H9 (cell line): Measurements from ENCODE around the gene ZNF774. TPM values are rescaled to one million over a fixed set of nuclear protein-coding genes. Genes with fewer than 3 reads are reported as not detected.

Source experiments
- DNase-seq: peaks from one replicate; pipeline ENCODE4 v3.0.0-alpha.2; 2017
- H2AFZ ChIP-seq: one replicate; pipeline ENCODE4 v1.6.1; 2013; ENCODE audit warnings: mild to moderate bottlenecking, low read length, control low read depth, moderate library complexity
- H2AK5ac ChIP-seq: 2 replicates; pipeline ENCODE4 v1.6.1; 2013; ENCODE audit warnings: low read length, control low read depth, mixed read lengths; ENCODE audit not compliant: insufficient read length
- H2BK120ac ChIP-seq: one replicate; pipeline ENCODE4 v1.6.1; 2013; ENCODE audit warnings: low read depth, mild to moderate bottlenecking, low read length, control low read depth, inconsistent platforms; ENCODE audit not compliant: poor library complexity, severe bottlenecking
- H2BK12ac ChIP-seq: 2 replicates; pipeline ENCODE4 v1.6.1; 2013; ENCODE audit warnings: low read length, control low read depth, mixed read lengths, low read depth; ENCODE audit not compliant: insufficient read length
- H2BK15ac ChIP-seq: 2 replicates; pipeline ENCODE4 v1.6.1; 2013; ENCODE audit warnings: low read depth, low read length, control low read depth
- H2BK20ac ChIP-seq: one replicate; pipeline ENCODE4 v1.6.1; 2013; ENCODE audit warnings: low read depth, mild to moderate bottlenecking, low read length, control low read depth, inconsistent platforms; ENCODE audit not compliant: poor library complexity, severe bottlenecking
- H2BK5ac ChIP-seq: 2 replicates; pipeline ENCODE4 v1.6.1; 2013; ENCODE audit warnings: low read length, control low read depth, mixed read lengths; ENCODE audit not compliant: insufficient read length
- H3K14ac ChIP-seq: 2 replicates; pipeline ENCODE4 v1.6.1; 2013; ENCODE audit warnings: low read length, control low read depth; ENCODE audit not compliant: insufficient read depth
- H3K18ac ChIP-seq: 2 replicates; pipeline ENCODE4 v1.6.1; 2013; ENCODE audit warnings: low read depth, mild to moderate bottlenecking, mixed read lengths, low read length, control low read depth; ENCODE audit not compliant: insufficient read length
- H3K23ac ChIP-seq: 2 replicates; pipeline ENCODE4 v1.6.1; 2013; ENCODE audit warnings: low read length, control low read depth, mixed read lengths, low read depth; ENCODE audit not compliant: insufficient read length
- H3K23me2 ChIP-seq: 2 replicates; pipeline ENCODE4 v1.6.1; 2013; ENCODE audit warnings: low read depth, mild to moderate bottlenecking, mixed read lengths, low read length, control low read depth; ENCODE audit not compliant: insufficient read length, poor library complexity, severe bottlenecking
- H3K27ac ChIP-seq: 2 replicates; pipeline ENCODE4 v1.5.1; 2013; ENCODE audit warnings: low read length, control low read depth, mixed read lengths, low read depth; ENCODE audit not compliant: insufficient read length
- H3K27me3 ChIP-seq: 2 replicates; pipeline ENCODE4 v1.6.1; 2013; ENCODE audit warnings: low read length, control low read depth, inconsistent platforms; ENCODE audit not compliant: insufficient read depth
- H3K4ac ChIP-seq: 2 replicates; pipeline ENCODE4 v1.6.1; 2013; ENCODE audit warnings: low read depth, mild to moderate bottlenecking, control low read depth, inconsistent platforms, low read length, moderate library complexity
- H3K4me1 ChIP-seq: 2 replicates; pipeline ENCODE4 v1.6.1; 2013; ENCODE audit warnings: low read length, control low read depth, inconsistent platforms; ENCODE audit not compliant: insufficient read depth
- H3K4me2 ChIP-seq: 2 replicates; pipeline ENCODE4 v1.6.1; 2013; ENCODE audit warnings: low read length, control low read depth, mixed read lengths; ENCODE audit not compliant: insufficient read length, insufficient read depth
- H3K56ac ChIP-seq: 2 replicates; pipeline ENCODE4 v1.6.1; 2013; ENCODE audit warnings: low read depth, mild to moderate bottlenecking, mixed read lengths, low read length, control low read depth; ENCODE audit not compliant: insufficient read length
- H3K79me1 ChIP-seq: 2 replicates; pipeline ENCODE4 v1.6.1; 2013; ENCODE audit warnings: low read depth, mild to moderate bottlenecking, moderate library complexity, low read length, control low read depth, inconsistent platforms; ENCODE audit not compliant: insufficient read depth, poor library complexity, severe bottlenecking
- H3K79me2 ChIP-seq: 2 replicates; pipeline ENCODE4 v1.6.1; 2013; ENCODE audit warnings: low read length, control low read depth, inconsistent platforms; ENCODE audit not compliant: insufficient read depth
- H3K9ac ChIP-seq: 2 replicates; pipeline ENCODE4 v1.6.1; 2013; ENCODE audit warnings: low read length, control low read depth, mixed read lengths; ENCODE audit not compliant: insufficient read length; ENCODE audit errors: extremely low read depth
- H3K9me3 ChIP-seq: one replicate; pipeline ENCODE4 v1.6.1; 2013; ENCODE audit warnings: low read depth, low read length, inconsistent platforms; ENCODE audit not compliant: control insufficient read depth
- H3T11ph ChIP-seq: one replicate; pipeline ENCODE4 v1.6.1; 2013; ENCODE audit warnings: mild to moderate bottlenecking, low read length, control low read depth, inconsistent platforms
- H4K20me1 ChIP-seq: one replicate; pipeline ENCODE4 v1.6.1; 2013; ENCODE audit not compliant: control insufficient read depth, insufficient read length, insufficient read depth
- H4K5ac ChIP-seq: 2 replicates; pipeline ENCODE4 v1.6.1; 2013; ENCODE audit warnings: low read depth, mild to moderate bottlenecking, mixed read lengths, low read length, control low read depth; ENCODE audit not compliant: insufficient read length
- H4K8ac ChIP-seq: replicated peaks from 2 replicates; pipeline ENCODE4 v1.6.1; 2013; ENCODE audit warnings: low read length, control low read depth, mixed read lengths, low read depth; ENCODE audit not compliant: insufficient read length
- H4K91ac ChIP-seq: 2 replicates; pipeline ENCODE4 v1.6.1; 2013; ENCODE audit warnings: low read depth, mild to moderate bottlenecking, moderate library complexity, mixed read lengths, low read length, control low read depth; ENCODE audit not compliant: insufficient read length
- H3K27ac Mint-ChIP-seq, 3 experiments: 2 replicates in 2 of 3; 3 replicates in 1 of 3; pipeline ENCODE4 v1.8.0; 2020 to 2021; ENCODE audit warnings: mixed read lengths in 3 of 3, mild to moderate bottlenecking in 1 of 3, moderate library complexity in 1 of 3
- H3K27me3 Mint-ChIP-seq: 2 replicates; pipeline ENCODE4 v1.8.0; 2021; ENCODE audit warnings: low read depth, mild to moderate bottlenecking, moderate library complexity, mixed read lengths
- H3K36me3 Mint-ChIP-seq, 3 experiments: 2 replicates in 2 of 3; 3 replicates in 1 of 3; pipeline ENCODE4 v1.8.0; 2020 to 2021; ENCODE audit warnings: low read depth in 3 of 3, mixed read lengths in 3 of 3; ENCODE audit not compliant: insufficient read depth in 1 of 3
- H3K4me1 Mint-ChIP-seq, 2 experiments: 2 replicates each; pipeline ENCODE4 v1.8.0; 2020; ENCODE audit warnings: mixed read lengths in 2 of 2
- H3K4me3 Mint-ChIP-seq, 2 experiments: 2 replicates in 1 of 2; 3 replicates in 1 of 2; pipeline ENCODE4 v1.8.0; 2020 to 2021; ENCODE audit warnings: mild to moderate bottlenecking in 2 of 2, mixed read lengths in 2 of 2, moderate library complexity in 1 of 2
- H3K9me3 Mint-ChIP-seq, 2 experiments: 2 replicates in 1 of 2; 3 replicates in 1 of 2; pipeline ENCODE4 v1.8.0; 2020; ENCODE audit warnings: mild to moderate bottlenecking in 2 of 2, mixed read lengths in 2 of 2, moderate library complexity in 1 of 2
- CTCF ChIP-seq: fragments of 200-600 bp; sonication (generic); conservative IDR thresholded peaks from 3 replicates; pipeline ENCODE4 v1.8.0; 2021; ENCODE audit warnings: antibody characterized with exemption, mild to moderate bottlenecking
- WGBS: extraction: QIAGEN DNeasy Blood & Tissue Kit; methylation state at CpG from one replicate; pipeline ENCODE4 v1.1.7; 2013; ENCODE audit warnings: missing lambda C conversion rate, low lambda C conversion rate, mixed read lengths; ENCODE audit not compliant: insufficient read length; ENCODE audit errors: extremely low coverage; 5-methylcytosine and 5-hydroxymethylcytosine counted together
- total RNA-seq: library from RNA; stranded (reverse); gene quantifications from 2 replicates; pipeline ENCODE4 v1.2.1, GENCODE V29; 2021

The ZNF774 gene
- total RNA-seq, 1 experiment from 2014 or later, result 2.5 TPM

GRCh38 chr15:90394074-90394473 lies 42.0 kb downstream of the ZNF774 start:
- peaks cover 9% of the 10 kb centered on the region; the same call in 1 of the 2 replicates for H3K4me1 ChIP-seq
- H4K8ac ChIP-seq, result no peak overlapping the region

More at GRCh38 chr15:90394074-90394473, 42.0 kb downstream of the ZNF774 start:
- H2AK5ac ChIP-seq, result no peak overlapping the region
- no peak for DNase-seq
- no peak overlapping the region for H3K23ac ChIP-seq
- no peak overlapping the region for H3K4me3 Mint-ChIP-seq
- no peaks in the 10 kb centered on the region for H3K79me1 ChIP-seq
- H3K4me1 Mint-ChIP-seq, result peaks cover 64 to 66% of the 10 kb centered on the region in 2 experiments
- H2BK120ac ChIP-seq, result no peak overlapping the region
- H4K5ac ChIP-seq, result no peak overlapping the region
- no CpG with 5 or more reads among the region's 1 CpG for WGBS
- H3K36me3 Mint-ChIP-seq, result peaks cover 4 to 20% (median 12%) of the 10 kb centered on the region in 3 experiments; a peak in 5 of 7 replicates
- peak overlapping the region; percentile 85 for H2BK12ac ChIP-seq
- no peak overlapping the region for H3T11ph ChIP-seq
- peak overlapping the region; percentile 8 for H3K4me2 ChIP-seq
- H3K27ac Mint-ChIP-seq, result peak overlapping the region; percentile 54 to 68 (median 65); a peak in 5 of 7 replicates
- H3K79me2 ChIP-seq, result peaks cover 14% of the 10 kb centered on the region; the same call in 1 of the 2 replicates
- peaks cover under 1% of the 10 kb centered on the region for H3K23me2 ChIP-seq
- H3K9ac ChIP-seq, result no peak overlapping the region
- H3K14ac ChIP-seq, result no peak overlapping the region
- H3K27ac ChIP-seq, result peak overlapping the region; percentile 29
- no peaks in the 10 kb centered on the region for H3K9me3 ChIP-seq
- H2BK5ac ChIP-seq, result no peak overlapping the region
- TF ChIP-seq CTCF, result no peak
- no peak overlapping the region for H3K4ac ChIP-seq
- no peak overlapping the region for H2BK20ac ChIP-seq
- H3K9me3 Mint-ChIP-seq, result no peaks in the 10 kb centered on the region
- H3K27me3 Mint-ChIP-seq, result no peaks in the 10 kb centered on the region
- H4K91ac ChIP-seq, result no peak overlapping the region
- no peaks in the 10 kb centered on the region for H4K20me1 ChIP-seq
- no peaks in the 10 kb centered on the region for H3K27me3 ChIP-seq
- no peak overlapping the region for H2AFZ ChIP-seq
- H3K56ac ChIP-seq, result no peak overlapping the region
- H3K18ac ChIP-seq, result peak overlapping the region; percentile 2
- no peak overlapping the region for H2BK15ac ChIP-seq
